ENCODE data around the gene SASH3. TPM values are rescaled to one million over a fixed set of nuclear protein-coding genes. Genes with fewer than 3 reads are reported as not detected.
"Not testable (repeated sequence)": the region's sequence is repeated elsewhere in the genome, so short reads cannot be mapped to it uniquely, and the experiment has no call there.

SASH3 gene
- total RNA-seq, 1 experiment from 2014 or later, result 0.42 TPM

GRCh38 chrX:129739578-129739977, 40.2 kb upstream of the SASH3 start:
- Histone ChIP-seq H3K27me3 (ENCODE audit: insufficient read depth, low read length) (no peaks in the 10 kb centered on the region), H3K79me2 (ENCODE audit: insufficient read depth, low read length) (no peaks in the 10 kb centered on the region), H3K36me3 (ENCODE audit: control insufficient read depth in 1 of 2, insufficient read depth in 2 of 2, low read length in 2 of 2) (no peaks in the 10 kb centered on the region), H3K9ac (ENCODE audit: low read length) (no peak overlapping the region), H4K20me1 (ENCODE audit: insufficient read depth) (no peaks in the 10 kb centered on the region), H3K27ac (ENCODE audit: low read depth, low read length) (no peak overlapping the region), H2AFZ (ENCODE audit: low read depth, low read length, poor library complexity, severe bottlenecking) (no peak overlapping the region), H3K9me2 (ENCODE audit: insufficient read depth) (no peaks in the 10 kb centered on the region), H3K4me2 (ENCODE audit: low read length) (no peak overlapping the region), H3K9me3 (ENCODE audit: control insufficient read depth in 1 of 2, insufficient read depth in 1 of 2, low read depth in 1 of 2, low read length in 2 of 2) (no peaks in the 10 kb centered on the region), H3K4me1 (ENCODE audit: control insufficient read depth in 1 of 2, insufficient read depth in 2 of 2, low read length in 2 of 2) (no peaks in the 10 kb centered on the region), H3K4me3 (replicated peaks in 1 of 2; ENCODE audit: low read depth in 1 of 2, low read length in 2 of 2) (no peak overlapping the region)
- intact Hi-C loops (cut with micrococcal nuclease), result no loop called here
- ChIA-PET POLR2A (no interaction called here), CTCF (no interaction called here), RAD21 (ENCODE audit: low non-redundant PET in 1 of 2, low total read pairs in 2 of 2, uncharacterized antibody in 2 of 2, unreplicated experiment in 2 of 2) (no interaction called here)
- ATAC-seq, result no peak
- BruUV-seq (replicated peaks), result no TSS peak
- no peak for DNase-seq (ENCODE audit: low read depth, low spot score)
- no peak for TF ChIP-seq EZH2phosphoT487 (IDR thresholded peaks at IDR 0.05; ENCODE audit: borderline replicate concordance)
- no peak for TF ChIP-seq YY1 (IDR thresholded peaks at IDR 0.05; ENCODE audit: extremely low read depth, insufficient replicate concordance, low read depth, low read length)
- no peak for TF ChIP-seq TCF7L2 (IDR thresholded peaks at IDR 0.05; ENCODE audit: borderline replicate concordance, extremely low read depth, insufficient read depth, insufficient read length)
- no peak for TF ChIP-seq CBX3 (IDR thresholded peaks at IDR 0.05; ENCODE audit: low read depth)
- TF ChIP-seq MAX (IDR thresholded peaks at IDR 0.05), result no peak

- BruUV-seq (replicated peaks), result no TSS peak
- no peaks in the 10 kb centered on the region for H3K9me3 ChIP-seq (ENCODE audit: control insufficient read depth in 1 of 2, insufficient read depth in 1 of 2, low read depth in 1 of 2, low read length in 2 of 2)
- no peaks in the 10 kb centered on the region for H3K36me3 ChIP-seq (ENCODE audit: control insufficient read depth in 1 of 2, insufficient read depth in 2 of 2, low read length in 2 of 2)
- no peak overlapping the region for H3K9ac ChIP-seq (ENCODE audit: low read length)
- DNase-seq (ENCODE audit: low read depth, low spot score), result no peak
- ATAC-seq, result no peak
- H4K20me1 ChIP-seq (ENCODE audit: insufficient read depth), result no peaks in the 10 kb centered on the region
- no peaks in the 10 kb centered on the region for H3K4me1 ChIP-seq (ENCODE audit: control insufficient read depth in 1 of 2, insufficient read depth in 2 of 2, low read length in 2 of 2)
- H2AFZ ChIP-seq (ENCODE audit: low read depth, low read length, poor library complexity, severe bottlenecking), result no peak overlapping the region
- intact Hi-C loops (cut with micrococcal nuclease), result no loop called here
- no peaks in the 10 kb centered on the region for H3K9me2 ChIP-seq (ENCODE audit: insufficient read depth)
- H3K27ac ChIP-seq (ENCODE audit: low read depth, low read length), result no peak overlapping the region
- TF ChIP-seq EGR1 (IDR thresholded peaks at IDR 0.05; ENCODE audit: low read depth) (no peak), YY1 (IDR thresholded peaks at IDR 0.05; ENCODE audit: extremely low read depth, insufficient replicate concordance, low read depth, low read length) (no peak), RAD21 (IDR thresholded peaks at IDR 0.05; ENCODE audit: low read depth) (no peak), MAX (IDR thresholded peaks at IDR 0.05) (no peak)
- ChIA-PET RAD21 (ENCODE audit: low non-redundant PET in 1 of 2, low total read pairs in 2 of 2, uncharacterized antibody in 2 of 2, unreplicated experiment in 2 of 2) (no interaction called here), POLR2A (no interaction called here), CTCF (no interaction called here)
- no peaks in the 10 kb centered on the region for H3K79me2 ChIP-seq (ENCODE audit: insufficient read depth, low read length)
- no peak overlapping the region for H3K4me2 ChIP-seq (ENCODE audit: low read length)
- H3K4me3 ChIP-seq (replicated peaks in 1 of 2; ENCODE audit: low read depth in 1 of 2, low read length in 2 of 2), result no peak overlapping the region
- no peaks in the 10 kb centered on the region for H3K27me3 ChIP-seq (ENCODE audit: insufficient read depth, low read length)
These were observed 37.6 kb upstream of the SASH3 start for GRCh38 chrX:129741880-129742758.

- H3K4me2 ChIP-seq (ENCODE audit: low read length); ATAC-seq; BruUV-seq (replicated peaks); H3K27ac ChIP-seq (ENCODE audit: low read depth, low read length); H3K9me3 ChIP-seq (ENCODE audit: control insufficient read depth in 1 of 2, insufficient read depth in 1 of 2, low read depth in 1 of 2, low read length in 2 of 2); H3K4me1 ChIP-seq (ENCODE audit: control insufficient read depth in 1 of 2, insufficient read depth in 2 of 2, low read length in 2 of 2); H3K9ac ChIP-seq (ENCODE audit: low read length); H3K36me3 ChIP-seq (ENCODE audit: control insufficient read depth in 1 of 2, insufficient read depth in 2 of 2, low read length in 2 of 2); intact Hi-C loops (cut with micrococcal nuclease); H3K4me3 ChIP-seq (replicated peaks in 1 of 2; ENCODE audit: low read depth in 1 of 2, low read length in 2 of 2); RAD21 ChIA-PET (ENCODE audit: low non-redundant PET in 1 of 2, low total read pairs in 2 of 2, uncharacterized antibody in 2 of 2, unreplicated experiment in 2 of 2); H3K79me2 ChIP-seq (ENCODE audit: insufficient read depth, low read length); H2AFZ ChIP-seq (ENCODE audit: low read depth, low read length, poor library complexity, severe bottlenecking); H3K9me2 ChIP-seq (ENCODE audit: insufficient read depth); DNase-seq (ENCODE audit: low read depth, low spot score); POLR2A ChIA-PET; H3K27me3 ChIP-seq (ENCODE audit: insufficient read depth, low read length); H4K20me1 ChIP-seq (ENCODE audit: insufficient read depth); CTCF ChIA-PET: not testable (repeated sequence)
These were observed 37.0 kb upstream of the SASH3 start for GRCh38 chrX:129742759-129743152.

Data from HCT116 (cell line).